Measurements from ENCODE around the gene CCDC177. TPM values are rescaled to one million over a fixed set of nuclear protein-coding genes. Genes with fewer than 3 reads are reported as not detected.

The CCDC177 gene
- total and polyA plus RNA-seq, 2 of the 8 experiments (the other 6 are each of a cell fraction or from before 2014, with no cell fraction given) = 0.62 to 2.8 TPM

DNA sequence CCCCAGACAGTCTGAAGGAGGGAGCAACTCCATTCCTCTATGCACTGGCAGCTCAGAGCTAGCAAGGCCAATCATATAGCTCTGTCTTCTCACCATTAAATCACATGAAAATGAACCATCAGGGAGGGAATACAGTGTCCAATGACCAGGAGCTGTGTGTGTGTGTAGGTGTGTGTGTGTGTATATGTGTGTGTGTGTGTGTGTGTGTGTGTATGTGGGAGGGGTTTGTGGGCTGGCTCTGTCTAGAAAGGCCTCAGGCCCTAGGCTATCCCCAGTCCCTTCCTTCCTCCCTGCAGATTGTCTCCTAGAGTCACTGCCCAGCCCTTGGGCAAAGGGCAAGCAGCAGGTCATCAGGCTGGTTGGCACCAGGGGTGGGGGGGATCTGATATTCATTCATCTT lies 31.1 kb upstream of the CCDC177 start:
- CTCF ChIA-PET (ENCODE audit: partially characterized antibody) = interaction anchor here (0.9 to 5.1 kb wide), 15 partner anchors 12 to 131 kb away, joined by 3 to 45 read pairs (median 7); no protein-coding TSS in a partner anchor

More for the DNA sequence above, 31.1 kb upstream of the CCDC177 start:
- no peaks in the 10 kb centered on the region for H4K20me1 ChIP-seq (replicated peaks in 1 of 2; ENCODE audit: control insufficient read depth in 1 of 2, insufficient read depth in 2 of 2, low read length in 2 of 2)
- no peak overlapping the region for H4K8ac ChIP-seq (ENCODE audit: extremely low read depth, insufficient read depth, low read length)
- H3K4ac ChIP-seq (replicated peaks; ENCODE audit: insufficient read length, low read depth, low read length) = peak overlapping the region; percentile 54
- no peaks in the 10 kb centered on the region for H3K9me3 ChIP-seq (ENCODE audit: insufficient read depth in 2 of 2, low read depth in 1 of 2, low read length in 1 of 2)
- no peak overlapping the region for H2AK5ac ChIP-seq (ENCODE audit: low read depth, low read length)
- no peak overlapping the region for H2BK15ac ChIP-seq (ENCODE audit: low read length)
- POLR2A ChIA-PET (ENCODE audit: partially characterized antibody) = no interaction called here
- no peak overlapping the region for H2BK120ac ChIP-seq (replicated peaks; ENCODE audit: low read depth, low read length)
- H3K9ac ChIP-seq (replicated peaks in 1 of 4; ENCODE audit: extremely low read depth in 1 of 4, low read depth in 3 of 4, low read length in 3 of 4) = no peak overlapping the region
- H3K4me1 ChIP-seq (replicated peaks in 1 of 4; ENCODE audit: control insufficient read depth in 3 of 4, insufficient read depth in 4 of 4, low read length in 3 of 4) = peaks cover 0 to 11% (median 7%) of the 10 kb centered on the region in 4 experiments; a peak in 5 of 7 replicates
- H3K14ac ChIP-seq (ENCODE audit: insufficient read length) = no peak overlapping the region
- TF ChIP-seq CBX5 (IDR thresholded peaks at IDR 0.05; ENCODE audit: low read depth, low read length) (no peak), TBP (IDR thresholded peaks at IDR 0.05; ENCODE audit: low read depth, low read length) (no peak), TAF1 (IDR thresholded peaks at IDR 0.05; ENCODE audit: low read depth, low read length) (no peak), KDM5A (IDR thresholded peaks at IDR 0.05; ENCODE audit: low read length) (no peak), JUN (IDR thresholded peaks at IDR 0.05; ENCODE audit: low read depth, low read length) (no peak), CTBP2 (IDR thresholded peaks at IDR 0.05; ENCODE audit: borderline replicate concordance, insufficient read depth, insufficient read length, low read length) (no peak), JUND (IDR thresholded peaks at IDR 0.05; ENCODE audit: low read length) (no peak), RXRA (IDR thresholded peaks at IDR 0.05; ENCODE audit: insufficient read depth, low read depth, low read length) (no peak), EP300 (IDR thresholded peaks at IDR 0.05; ENCODE audit: borderline replicate concordance in 1 of 2, low read depth in 2 of 2, low read length in 2 of 2) (no peak), RAD21 (IDR thresholded peaks at IDR 0.05 in 1 of 2, conservative IDR thresholded peaks at IDR 0.05 in 1 of 2; ENCODE audit: low read depth in 2 of 2, low read length in 2 of 2) (no peak), YY1 (IDR thresholded peaks at IDR 0.05; ENCODE audit: low read depth, low read length) (no peak), RBBP5 (IDR thresholded peaks at IDR 0.05; ENCODE audit: borderline replicate concordance, low read depth, low read length) (no peak), KDM4A (IDR thresholded peaks at IDR 0.05; ENCODE audit: low read depth, low read length, severe bottlenecking) (no peak)
- H3K79me1 ChIP-seq (ENCODE audit: low read depth, low read length) = no peaks in the 10 kb centered on the region; the same call in 1 of the 2 replicates
- no peaks in the 10 kb centered on the region for H3K27me3 ChIP-seq (replicated peaks in 1 of 4; ENCODE audit: control insufficient read depth in 3 of 4, extremely low read depth in 1 of 4, insufficient read depth in 3 of 4, low read length in 3 of 4)
- H3K79me2 ChIP-seq (ENCODE audit: control insufficient read depth in 1 of 2, insufficient read depth in 2 of 2, low read length in 2 of 2) = no peaks in the 10 kb centered on the region
- peaks cover 3% of the 10 kb centered on the region; the same call in 1 of the 2 replicates for H3K23me2 ChIP-seq (ENCODE audit: low read depth, low read length)
- H3K4me2 ChIP-seq (ENCODE audit: insufficient read depth in 1 of 2, low read depth in 2 of 2, low read length in 2 of 2) = no peak overlapping the region
- no peak for DNase-seq (ENCODE audit: low read depth in 1 of 2, low spot score in 2 of 2)
- no peak overlapping the region for H2BK5ac ChIP-seq (ENCODE audit: low read depth, low read length)
- no peak overlapping the region for H2BK20ac ChIP-seq (ENCODE audit: low read length)
- H4K91ac ChIP-seq (replicated peaks; ENCODE audit: insufficient read length, low read length) = no peak overlapping the region
- H2BK12ac ChIP-seq (ENCODE audit: low read depth, low read length) = no peak overlapping the region
- H3K18ac ChIP-seq (ENCODE audit: extremely low read depth, low read length) = no peak overlapping the region
- H3K23ac ChIP-seq (ENCODE audit: insufficient read length) = no peak overlapping the region
- no peak overlapping the region for H4K5ac ChIP-seq (ENCODE audit: insufficient read length, low read depth, low read length)
- H2AFZ ChIP-seq (ENCODE audit: low read length) = no peak overlapping the region
- FAIRE-seq = no peak
- no peak overlapping the region for H3K27ac ChIP-seq (ENCODE audit: low read depth, low read length)
- no peaks in the 10 kb centered on the region for H3K36me3 ChIP-seq (ENCODE audit: control insufficient read depth in 2 of 4, insufficient read depth in 4 of 4, low read length in 3 of 4)
- H3K4me3 ChIP-seq (ENCODE audit: extremely low read depth in 1 of 4, insufficient read depth in 2 of 4, low read depth in 3 of 4, low read length in 4 of 4) = no peak overlapping the region
- no peak overlapping the region for H3K56ac ChIP-seq (replicated peaks; ENCODE audit: insufficient read length, low read depth, low read length)
